DMS 273 treated with DMSO at 0.1 percent for 48 hours (cell line): ENCODE data around the gene ACTR10.

Experiments
- DNase-seq: peaks from one replicate; lab custom pipeline; 2025; lab: John Stamatoyannopoulos, UW

Gene ACTR10

DNA sequence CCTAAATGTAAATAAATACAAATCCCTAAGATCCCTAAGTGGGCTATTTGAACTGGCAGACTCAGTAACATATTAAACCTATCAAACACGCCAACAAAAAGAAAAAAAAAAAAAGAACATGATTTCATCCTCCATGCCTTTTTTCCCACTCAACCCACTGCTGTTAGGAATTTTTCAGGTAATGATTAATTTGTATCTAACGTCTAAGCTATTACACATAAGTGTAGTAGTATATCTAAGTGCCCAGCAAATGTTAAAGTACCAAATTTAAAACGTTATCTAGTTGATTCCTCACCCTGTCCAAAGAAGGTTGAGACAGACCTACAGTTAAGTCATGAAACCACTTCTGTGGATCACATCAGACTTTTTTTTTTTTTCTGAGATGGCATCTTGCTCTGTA is 82.0 kb downstream of the ACTR10 start:
- DNase-seq, result no peak

DNA sequence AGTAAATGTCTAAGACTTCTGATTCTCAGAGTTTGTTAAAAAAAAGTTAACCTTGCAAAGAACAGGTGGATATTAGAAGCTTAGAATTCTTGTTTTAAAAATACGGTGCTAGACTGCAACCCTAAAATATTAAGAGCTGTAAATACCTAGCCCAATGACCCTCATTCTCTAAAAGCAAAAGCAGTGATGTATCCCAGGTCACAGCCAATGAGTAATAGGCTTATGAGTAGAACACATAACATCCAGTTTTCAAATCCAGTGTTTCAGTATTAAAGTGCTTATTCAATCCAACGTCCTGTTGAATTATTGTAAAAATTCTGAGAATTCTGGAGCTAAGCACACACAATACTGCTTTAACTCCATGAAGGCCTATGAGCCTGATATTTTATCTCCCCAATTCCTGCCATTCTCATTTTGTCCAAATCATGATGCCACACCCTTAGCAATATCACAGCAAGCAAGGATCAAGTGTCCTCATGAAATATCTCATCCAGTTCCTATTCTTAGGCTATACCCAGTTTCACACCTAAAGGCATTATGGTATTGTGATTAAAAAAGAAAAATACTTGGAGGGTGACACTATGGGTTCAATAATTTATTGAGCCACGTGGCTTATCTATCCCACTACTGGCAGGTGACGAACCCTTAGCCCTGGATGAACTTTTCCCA is 83.1 kb downstream of the ACTR10 start:
- DNase-seq, result no peak

DNA sequence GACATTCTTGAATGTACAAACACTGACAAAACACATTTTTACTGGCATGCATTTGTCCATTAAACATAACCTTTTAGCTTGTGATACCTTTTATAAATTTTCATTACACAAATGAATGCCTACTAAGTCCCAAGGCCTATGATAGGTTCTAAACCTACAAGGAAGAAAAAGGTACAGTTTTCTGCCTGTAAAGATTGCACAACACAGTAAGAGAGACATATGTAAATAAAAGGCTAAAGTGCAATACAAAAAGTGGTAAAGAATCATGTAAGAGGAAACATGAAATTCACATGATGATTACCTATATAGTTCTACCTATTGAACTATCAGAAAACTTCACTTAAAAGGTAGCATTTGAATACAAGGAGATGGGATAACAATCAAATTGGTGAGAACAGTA is 83.8 kb downstream of the ACTR10 start:
- DNase-seq, result no peak

DNA sequence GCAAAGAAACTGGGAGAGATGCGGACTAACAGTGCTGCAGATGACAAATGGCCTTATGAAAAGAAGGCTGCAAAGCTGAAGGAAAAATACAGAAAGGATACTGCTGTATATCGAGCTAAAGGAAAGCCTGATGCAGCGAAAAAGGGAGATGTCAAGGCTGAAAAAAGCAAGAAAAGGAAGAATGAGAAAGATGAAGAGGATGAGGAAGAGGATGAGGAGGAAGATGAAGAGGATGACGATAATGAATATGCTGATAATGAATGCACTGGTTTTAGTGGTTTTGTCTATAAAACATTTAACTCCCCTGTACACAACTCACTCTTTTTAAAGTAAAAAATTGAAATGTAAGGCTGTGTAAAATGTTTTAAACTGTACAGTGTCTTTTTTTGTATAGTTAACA is 85.2 kb downstream of the ACTR10 start:
- no peak for DNase-seq
